ENCODE data around the gene ANK2. TPM values are rescaled to one million over a fixed set of nuclear protein-coding genes. Genes with fewer than 3 reads are reported as not detected.
A peak's percentile ranks its signal among the peaks of the same experiment; 100 is the strongest.

The ANK2 gene
- total RNA-seq, result 100 to 1,000 TPM in 1 of 4 donors, 10 to 100 TPM in 3; 74.2 to 127 (median 87.5) TPM

DNA sequence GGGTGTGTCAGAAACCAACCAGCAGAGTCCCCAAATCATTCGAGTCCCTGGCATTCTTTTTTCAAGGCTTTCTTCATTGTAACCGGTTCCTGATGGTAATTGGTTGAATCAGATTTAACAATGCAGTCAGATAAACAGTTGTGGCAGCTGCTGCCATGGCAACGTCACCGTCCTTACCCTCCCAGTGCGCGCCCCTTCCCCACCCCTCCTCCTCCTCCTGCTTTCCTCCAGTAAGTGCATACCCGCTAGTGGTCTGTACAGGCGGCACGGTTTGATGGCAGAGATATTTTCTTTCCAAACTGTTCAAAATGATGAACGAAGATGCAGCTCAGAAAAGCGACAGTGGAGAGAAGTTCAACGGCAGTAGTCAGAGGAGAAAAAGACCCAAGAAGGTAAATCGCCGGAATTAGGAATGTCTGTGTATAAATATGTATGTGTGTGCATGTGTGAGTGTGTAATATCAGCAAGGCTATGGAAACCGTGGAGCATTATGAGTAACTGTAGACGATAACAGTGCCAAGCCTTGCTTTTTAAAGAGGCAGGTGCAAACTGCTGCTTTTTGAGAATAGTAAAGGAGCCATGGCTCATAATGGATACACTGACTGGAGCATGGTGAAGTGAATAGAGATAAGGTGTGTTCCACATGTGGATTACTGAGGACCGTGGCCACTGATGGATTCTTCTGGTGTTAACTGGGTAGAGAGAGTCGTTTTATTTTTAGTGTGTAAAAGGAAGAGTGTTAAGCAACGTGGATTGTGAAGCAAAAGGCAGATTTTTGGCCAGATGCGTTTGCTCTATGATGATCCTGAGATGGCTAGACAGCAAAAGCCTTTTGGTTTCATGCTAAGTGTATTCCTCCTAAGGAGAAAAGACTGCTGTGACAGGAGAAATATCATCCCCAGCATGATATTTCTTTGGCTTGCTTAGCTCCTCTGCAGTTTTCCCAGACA lies at the start of gene ANK2:
Gene ANK2, plus strand, starts transcription at position 233 of the 950 bp plus-strand sequence. Its CDS starts 76 bp downstream, at position 309.
- Histone ChIP-seq H3K36me3 (no peaks in the 10 kb centered on the region), H3K27me3 (no peaks in the 10 kb centered on the region), H3K9me3 (no peaks in the 10 kb centered on the region), H3K27ac (no peak within 1 kb of the TSS), H3K4me3 (peak within 1 kb of the TSS in 3 of 4 donors; percentile 23 to 37 (median 36)), H3K4me1 (peaks cover 0 to 5% of the 10 kb centered on the region in 2 donors)
- no peak for ATAC-seq
- TF ChIP-seq POLR2A (IDR thresholded peaks at IDR 0.05), result no peak
- TF ChIP-seq, protein P1, sequence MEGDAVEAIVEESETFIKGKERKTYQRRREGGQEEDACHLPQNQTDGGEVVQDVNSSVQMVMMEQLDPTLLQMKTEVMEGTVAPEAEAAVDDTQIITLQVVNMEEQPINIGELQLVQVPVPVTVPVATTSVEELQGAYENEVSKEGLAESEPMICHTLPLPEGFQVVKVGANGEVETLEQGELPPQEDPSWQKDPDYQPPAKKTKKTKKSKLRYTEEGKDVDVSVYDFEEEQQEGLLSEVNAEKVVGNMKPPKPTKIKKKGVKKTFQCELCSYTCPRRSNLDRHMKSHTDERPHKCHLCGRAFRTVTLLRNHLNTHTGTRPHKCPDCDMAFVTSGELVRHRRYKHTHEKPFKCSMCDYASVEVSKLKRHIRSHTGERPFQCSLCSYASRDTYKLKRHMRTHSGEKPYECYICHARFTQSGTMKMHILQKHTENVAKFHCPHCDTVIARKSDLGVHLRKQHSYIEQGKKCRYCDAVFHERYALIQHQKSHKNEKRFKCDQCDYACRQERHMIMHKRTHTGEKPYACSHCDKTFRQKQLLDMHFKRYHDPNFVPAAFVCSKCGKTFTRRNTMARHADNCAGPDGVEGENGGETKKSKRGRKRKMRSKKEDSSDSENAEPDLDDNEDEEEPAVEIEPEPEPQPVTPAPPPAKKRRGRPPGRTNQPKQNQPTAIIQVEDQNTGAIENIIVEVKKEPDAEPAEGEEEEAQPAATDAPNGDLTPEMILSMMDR (IDR thresholded peaks at IDR 0.05 in 4 of 5, conservative IDR thresholded peaks at IDR 0.05 in 1 of 5), result no peak
- in situ Hi-C loops (cut with MboI; ENCODE audit: low sequenced_read_pairs in 4 of 4), result no loop called here
- intact Hi-C loops (cut with DNase I; ENCODE audit: low total_unique reads), result no loop called here
- no peak for DNase-seq

DNA sequence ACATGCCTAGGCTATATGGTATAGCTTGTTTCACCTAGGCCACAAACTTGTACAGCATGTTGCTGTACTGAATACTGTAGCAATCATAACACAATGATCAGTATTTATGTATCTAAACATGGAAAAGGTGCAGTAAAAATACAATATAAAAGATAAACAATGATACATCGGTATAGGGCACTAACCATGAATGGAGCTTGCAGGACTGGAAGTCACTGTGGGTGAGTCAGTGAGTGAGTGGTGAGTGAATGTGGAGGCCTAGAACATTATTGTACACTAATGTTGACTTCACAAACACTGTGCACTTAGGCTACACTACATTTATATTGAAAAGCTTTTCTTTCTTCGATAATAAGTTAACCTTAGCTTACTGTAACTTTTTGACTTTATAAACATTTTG lies 45.6 kb upstream of the ANK2 start:
- Histone ChIP-seq H3K27me3 (no peaks in the 10 kb centered on the region), H3K4me1 (no peaks in the 10 kb centered on the region), H3K27ac (no peak overlapping the region), H3K4me3 (no peak overlapping the region), H3K36me3 (no peaks in the 10 kb centered on the region), H3K9me3 (no peaks in the 10 kb centered on the region)
- intact Hi-C loops (cut with DNase I; ENCODE audit: low total_unique reads) (no loop called here), in situ Hi-C loops (cut with MboI; ENCODE audit: low sequenced_read_pairs in 4 of 4) (no loop called here)
- ATAC-seq (no peak), DNase-seq (no peak)
- TF ChIP-seq, protein P1 (IDR thresholded peaks at IDR 0.05 in 4 of 5, conservative IDR thresholded peaks at IDR 0.05 in 1 of 5), result no peak
- no peak for TF ChIP-seq POLR2A (IDR thresholded peaks at IDR 0.05)

DNA sequence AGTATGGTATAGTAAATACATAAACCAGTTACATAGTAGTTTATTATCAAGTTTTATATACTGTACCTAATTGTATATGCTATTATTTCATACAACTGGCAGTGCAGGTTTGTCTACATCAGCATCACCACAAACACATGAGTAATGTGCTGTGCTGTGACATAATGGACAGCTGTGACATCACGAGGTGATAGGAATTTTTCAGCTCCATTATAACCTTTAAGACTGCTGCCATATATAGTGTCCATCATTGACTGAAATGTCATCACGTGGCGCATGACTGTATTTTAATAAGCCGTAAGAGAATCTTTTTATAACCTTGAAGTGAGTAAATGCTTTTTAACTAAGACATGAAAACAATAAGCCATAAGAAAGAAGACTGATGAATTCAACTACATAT lies 44.8 kb upstream of the ANK2 start:
- no peaks in the 10 kb centered on the region for H3K9me3 ChIP-seq
- DNase-seq, result no peak
- no peaks in the 10 kb centered on the region for H3K27me3 ChIP-seq
- H3K36me3 ChIP-seq, result no peaks in the 10 kb centered on the region
- H3K4me3 ChIP-seq, result no peak overlapping the region
- no peak for ATAC-seq
- intact Hi-C loops (cut with DNase I; ENCODE audit: low total_unique reads) (no loop called here), in situ Hi-C loops (cut with MboI; ENCODE audit: low sequenced_read_pairs in 4 of 4) (no loop called here)
- no peak overlapping the region for H3K27ac ChIP-seq
- TF ChIP-seq, protein P1 (IDR thresholded peaks at IDR 0.05 in 4 of 5, conservative IDR thresholded peaks at IDR 0.05 in 1 of 5), result no peak
- no peak for TF ChIP-seq POLR2A (IDR thresholded peaks at IDR 0.05)
- H3K4me1 ChIP-seq, result no peaks in the 10 kb centered on the region

DNA sequence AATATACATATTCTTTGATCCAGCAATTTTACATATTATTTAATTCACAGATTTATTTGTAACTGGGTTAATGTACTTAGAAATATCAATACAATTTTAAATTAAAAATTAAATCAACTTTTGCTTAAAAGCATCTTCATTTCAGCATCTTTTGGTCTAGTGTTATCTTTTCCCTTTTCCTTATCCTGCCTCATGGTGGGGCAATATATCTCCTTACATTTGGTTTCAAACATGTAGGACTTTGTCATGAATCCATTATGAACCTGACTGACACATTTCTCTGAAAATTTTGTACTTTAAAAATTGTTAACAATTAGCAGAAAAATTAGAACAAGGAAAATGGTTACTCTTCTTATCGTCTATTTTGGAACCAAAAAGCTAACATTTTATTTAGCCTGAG lies 42.8 kb upstream of the ANK2 start:
- in situ Hi-C loops (cut with MboI; ENCODE audit: low sequenced_read_pairs in 4 of 4), result no loop called here
- H3K27me3 ChIP-seq, result no peaks in the 10 kb centered on the region
- TF ChIP-seq, protein P1 (IDR thresholded peaks at IDR 0.05 in 4 of 5, conservative IDR thresholded peaks at IDR 0.05 in 1 of 5), result no peak
- TF ChIP-seq POLR2A (IDR thresholded peaks at IDR 0.05), result no peak
- H3K9me3 ChIP-seq, result no peaks in the 10 kb centered on the region
- no peaks in the 10 kb centered on the region for H3K4me1 ChIP-seq
- DNase-seq (no peak), ATAC-seq (no peak)
- intact Hi-C loops (cut with DNase I; ENCODE audit: low total_unique reads), result no loop called here
- no peak overlapping the region for H3K27ac ChIP-seq
- no peaks in the 10 kb centered on the region for H3K36me3 ChIP-seq
- H3K4me3 ChIP-seq, result no peak overlapping the region
